ENCODE measurements around the gene MRPL53. TPM values are rescaled to one million over a fixed set of nuclear protein-coding genes. Genes with fewer than 3 reads are reported as not detected.

The MRPL53 gene
- total and polyA plus RNA-seq, 9 of the 15 experiments (the other 6 are each of a cell fraction or from before 2014, with no cell fraction given), result 11.5 to 87.9 (median 41.1) TPM

- TF ChIP-seq ZNF512 (tag; IDR thresholded peaks at IDR 0.05), result peak; percentile 82
- TF ChIP-seq PBX2 (CRISPR knock-in tag; IDR thresholded peaks at IDR 0.05; ENCODE audit: low read depth), result no peak
- TF ChIP-seq PBX2 (tag; conservative IDR thresholded peaks at IDR 0.05; ENCODE audit: low read depth), result peak; percentile 38; the same call in 1 of the 2 replicates
- TF ChIP-seq PHB (CRISPR knock-in tag; IDR thresholded peaks at IDR 0.05), result no peak
- TF ChIP-seq TFAM (CRISPR knock-in tag; conservative IDR thresholded peaks at IDR 0.05), result no peak
- TF ChIP-seq ARID4B (CRISPR knock-in tag; IDR thresholded peaks at IDR 0.05), result no peak
- no peak for TF ChIP-seq NRF1 (conservative IDR thresholded peaks at IDR 0.05 in 1 of 2, IDR thresholded peaks at IDR 0.05 in 1 of 2)
- no peak for TF ChIP-seq NONO (IDR thresholded peaks at IDR 0.05; ENCODE audit: low read depth in 2 of 2, low read length in 1 of 2)
- peak; percentile 22 for TF ChIP-seq MEIS2 (IDR thresholded peaks at IDR 0.05; ENCODE audit: partially characterized antibody)
- TF ChIP-seq MXI1 (IDR thresholded peaks at IDR 0.05; ENCODE audit: low read depth, low read length), result no peak
- no peak for TF ChIP-seq NUFIP1 (IDR thresholded peaks at IDR 0.05; ENCODE audit: partially characterized antibody)
- no peak for TF ChIP-seq ZNF445 (CRISPR knock-in tag; IDR thresholded peaks at IDR 0.05; ENCODE audit: low read depth)
- TF ChIP-seq ZNF830 (CRISPR knock-in tag; IDR thresholded peaks at IDR 0.05), result no peak
- no peak for TF ChIP-seq BACH1 (tag; IDR thresholded peaks at IDR 0.05)
- no peak for TF ChIP-seq HNRNPLL (IDR thresholded peaks at IDR 0.05; ENCODE audit: low read depth, low read length, poor library complexity, severe bottlenecking)
- FAIRE-seq (no peak), DNase-seq (ENCODE audit: extremely low read depth in 1 of 4, low spot score in 3 of 4) (no peak), ATAC-seq (no peak)
- WGBS (ENCODE audit: insufficient coverage, low coverage, missing lambda C conversion rate), result 71% methylated on average over 4 of the region's 4 CpGs
- H3K9ac ChIP-seq (ENCODE audit: insufficient read depth in 1 of 2, low read depth in 2 of 2, low read length in 2 of 2), result peak overlapping the region in 1 of 2 experiments; percentile 1; a peak in 1 of 4 replicates
- no peaks in the 10 kb centered on the region for H3K9me1 ChIP-seq (ENCODE audit: control insufficient read depth, insufficient read depth, low read length)
- no peak overlapping the region for H3K4me3 ChIP-seq
- H4K20me1 ChIP-seq (replicated peaks; ENCODE audit: control insufficient read depth, insufficient read depth, low read length), result no peaks in the 10 kb centered on the region
- ChIA-PET CTCF (ENCODE audit: low intra/inter-chr PET ratio) (no interaction called here), POLR2A (interaction anchor here (0.6 to 3.3 kb wide), 7 partner anchors 9 to 92 kb away, joined by 3 to 17 read pairs (median 5); partner anchors contain the start of genes AUP1 and HTRA2)
- H3K27me3 ChIP-seq (ENCODE audit: control insufficient read depth in 2 of 2, insufficient read depth in 2 of 2, low read length in 2 of 2), result no peaks in the 10 kb centered on the region
- H3K79me2 ChIP-seq (ENCODE audit: control insufficient read depth, insufficient read depth, low read length), result peaks cover 18% of the 10 kb centered on the region
- peaks cover 26 to 47% of the 10 kb centered on the region in 2 experiments; a peak in 4 of 5 replicates for H3K4me1 ChIP-seq (replicated peaks in 1 of 2; ENCODE audit: control insufficient read depth in 2 of 2, insufficient read depth in 2 of 2, low read length in 2 of 2)
- peak overlapping the region; percentile 88 for H2AFZ ChIP-seq (ENCODE audit: low read depth, low read length)
- H3K4me2 ChIP-seq (ENCODE audit: insufficient read depth, low read length), result no peak overlapping the region; the same call in 1 of the 2 replicates
- in situ Hi-C loops (cut with MboI), result no loop called here
- intact Hi-C loops (cut with micrococcal nuclease), result no loop called here
- no peaks in the 10 kb centered on the region for H3K9me3 ChIP-seq (replicated peaks; ENCODE audit: control insufficient read depth, insufficient read depth, low read depth, low read length)
- no TSS peak for BruUV-seq (replicated peaks)
- H3K27ac ChIP-seq (ENCODE audit: extremely low read depth, low read depth, low read length), result no peak overlapping the region
- H3K36me3 ChIP-seq (ENCODE audit: control insufficient read depth, insufficient read depth, low read length), result peaks cover 9% of the 10 kb centered on the region; the same call in 2 of the 3 replicates
Observed at GRCh38 chr2:74510272-74510671, 37.8 kb upstream of the MRPL53 start.
